ENCODE results near the gene GAB2.

Gene GAB2

GRCh38 chr11:78251083-78251775 is 166.4 kb downstream of the GAB2 start:
- Histone ChIP-seq H3K79me2 (no peaks in the 10 kb centered on the region), H3K9me3 (ENCODE audit: control insufficient read depth, low read length) (no peaks in the 10 kb centered on the region), H3K9ac (no peak overlapping the region), H3K27ac (no peak overlapping the region), H3K4me2 (ENCODE audit: low read length) (no peak overlapping the region), H3K4me3 (ENCODE audit: low read depth, low read length) (no peak overlapping the region), H3K36me3 (ENCODE audit: control insufficient read depth, insufficient read depth, low read length) (no peaks in the 10 kb centered on the region), H3K4me1 (no peaks in the 10 kb centered on the region), H2AFZ (no peak overlapping the region), H3K27me3 (ENCODE audit: control insufficient read depth, insufficient read depth, low read length) (no peaks in the 10 kb centered on the region)
- TF ChIP-seq CTCF (IDR thresholded peaks at IDR 0.05) = no peak

GRCh38 chr11:78250099-78250498 is 167.5 kb downstream of the GAB2 start:
- TF ChIP-seq CTCF (IDR thresholded peaks at IDR 0.05) = no peak
- no peak overlapping the region for H3K9ac ChIP-seq
- H2AFZ ChIP-seq = peak overlapping the region; percentile 38
- H3K4me1 ChIP-seq = no peaks in the 10 kb centered on the region
- H3K36me3 ChIP-seq (ENCODE audit: control insufficient read depth, insufficient read depth, low read length) = no peaks in the 10 kb centered on the region
- H3K4me2 ChIP-seq (ENCODE audit: low read length) = no peak overlapping the region
- no peaks in the 10 kb centered on the region for H3K9me3 ChIP-seq (ENCODE audit: control insufficient read depth, low read length)
- H3K27ac ChIP-seq = no peak overlapping the region
- H3K27me3 ChIP-seq (ENCODE audit: control insufficient read depth, insufficient read depth, low read length) = no peaks in the 10 kb centered on the region
- no peaks in the 10 kb centered on the region for H3K79me2 ChIP-seq
- H3K4me3 ChIP-seq (ENCODE audit: low read depth, low read length) = no peak overlapping the region

GRCh38 chr11:78248903-78249302 is 168.7 kb downstream of the GAB2 start:
- no peak for TF ChIP-seq CTCF (IDR thresholded peaks at IDR 0.05)
- Histone ChIP-seq H3K36me3 (ENCODE audit: control insufficient read depth, insufficient read depth, low read length) (no peaks in the 10 kb centered on the region), H3K79me2 (no peaks in the 10 kb centered on the region), H2AFZ (no peak overlapping the region), H3K9me3 (ENCODE audit: control insufficient read depth, low read length) (no peaks in the 10 kb centered on the region), H3K9ac (no peak overlapping the region), H3K27me3 (ENCODE audit: control insufficient read depth, insufficient read depth, low read length) (no peaks in the 10 kb centered on the region), H3K4me3 (ENCODE audit: low read depth, low read length) (no peak overlapping the region), H3K4me1 (no peaks in the 10 kb centered on the region), H3K27ac (no peak overlapping the region), H3K4me2 (ENCODE audit: low read length) (no peak overlapping the region)

GRCh38 chr11:78248191-78248590 is 169.4 kb downstream of the GAB2 start:
- H3K9me3 ChIP-seq (ENCODE audit: control insufficient read depth, low read length) = no peaks in the 10 kb centered on the region
- no peaks in the 10 kb centered on the region for H3K27me3 ChIP-seq (ENCODE audit: control insufficient read depth, insufficient read depth, low read length)
- H3K79me2 ChIP-seq = no peaks in the 10 kb centered on the region
- no peak overlapping the region for H3K27ac ChIP-seq
- no peak overlapping the region for H2AFZ ChIP-seq
- no peak for TF ChIP-seq CTCF (IDR thresholded peaks at IDR 0.05)
- no peak overlapping the region for H3K9ac ChIP-seq
- no peaks in the 10 kb centered on the region for H3K4me1 ChIP-seq
- H3K4me2 ChIP-seq (ENCODE audit: low read length) = no peak overlapping the region
- no peak overlapping the region for H3K4me3 ChIP-seq (ENCODE audit: low read depth, low read length)
- H3K36me3 ChIP-seq (ENCODE audit: control insufficient read depth, insufficient read depth, low read length) = no peaks in the 10 kb centered on the region
